HL-60 (cell line): ENCODE data around the gene RASSF5.
A peak's percentile ranks its signal among the peaks of the same experiment; 100 is the strongest.

Experiments used
- DNase-seq, 2 experiments: peaks; one replicate each; pipeline ENCODE4 v3.0.0-alpha.2; 2010 to 2020; ENCODE audit warnings: low read depth in 1 of 2, low spot score in 1 of 2
- H3K27ac ChIP-seq: fragments of 250-450 bp; sonication (Bioruptor Pico); replicated peaks from 2 replicates; pipeline ENCODE4 v1.5.1; 2020; ENCODE audit warnings: mild to moderate bottlenecking, moderate library complexity
- H3K27me3 ChIP-seq: fragments of 250-450 bp; sonication (Bioruptor Pico); 2 replicates; pipeline ENCODE4 v1.5.1; 2021; ENCODE audit warnings: mild to moderate bottlenecking, moderate library complexity; ENCODE audit not compliant: insufficient read depth, poor library complexity, severe bottlenecking
- H3K4me3 ChIP-seq: replicated peaks from 2 replicates; pipeline ENCODE4 v1.5.1; 2011; ENCODE audit warnings: mild to moderate bottlenecking, control low read depth, low read length; ENCODE audit not compliant: insufficient read depth
- CTCF ChIP-seq: IDR thresholded peaks from one replicate; pipeline ENCODE4 v1.5.1; 2011; ENCODE audit warnings: low read length, control low read depth, inconsistent platforms; ENCODE audit not compliant: insufficient read depth
- GABPA ChIP-seq: IDR thresholded peaks from 2 replicates; pipeline ENCODE4 v1.6.1; 2012; ENCODE audit warnings: low read depth
- POLR2AphosphoS5 ChIP-seq: IDR thresholded peaks from 2 replicates; pipeline ENCODE4 v1.6.1; 2012; ENCODE audit warnings: low read depth
- REST ChIP-seq: IDR thresholded peaks from 2 replicates; pipeline ENCODE4 v1.6.1; 2012; ENCODE audit warnings: low read depth; ENCODE audit not compliant: insufficient replicate concordance
- SPI1 ChIP-seq: IDR thresholded peaks from 2 replicates; pipeline ENCODE4 v1.6.1; 2012; ENCODE audit warnings: low read depth, mild to moderate bottlenecking, borderline replicate concordance

The RASSF5 gene

GRCh38 chr1:206631085-206631509, 123.8 kb downstream of the RASSF5 start:
- DNase-seq, result peak; percentile 66 to 84
- TF ChIP-seq CTCF (peak; percentile 32), SPI1 (no peak)

GRCh38 chr1:206633708-206634121, 126.4 kb downstream of the RASSF5 start:
- Histone ChIP-seq H3K27ac (no peak overlapping the region), H3K4me3 (no peak overlapping the region), H3K27me3 (peaks cover 3% of the 10 kb centered on the region)
- TF ChIP-seq POLR2AphosphoS5, result no peak
- TF ChIP-seq GABPA, result no peak
- no peak for TF ChIP-seq REST
- no peak for TF ChIP-seq CTCF
- TF ChIP-seq SPI1, result no peak
- DNase-seq, result peak in 1 of 2 experiments; percentile 35

More at GRCh38 chr1:206631085-206631509, 123.8 kb downstream of the RASSF5 start:
- Histone ChIP-seq H3K27ac (no peak overlapping the region), H3K27me3 (peaks cover 3% of the 10 kb centered on the region), H3K4me3 (no peak overlapping the region)

DNA sequence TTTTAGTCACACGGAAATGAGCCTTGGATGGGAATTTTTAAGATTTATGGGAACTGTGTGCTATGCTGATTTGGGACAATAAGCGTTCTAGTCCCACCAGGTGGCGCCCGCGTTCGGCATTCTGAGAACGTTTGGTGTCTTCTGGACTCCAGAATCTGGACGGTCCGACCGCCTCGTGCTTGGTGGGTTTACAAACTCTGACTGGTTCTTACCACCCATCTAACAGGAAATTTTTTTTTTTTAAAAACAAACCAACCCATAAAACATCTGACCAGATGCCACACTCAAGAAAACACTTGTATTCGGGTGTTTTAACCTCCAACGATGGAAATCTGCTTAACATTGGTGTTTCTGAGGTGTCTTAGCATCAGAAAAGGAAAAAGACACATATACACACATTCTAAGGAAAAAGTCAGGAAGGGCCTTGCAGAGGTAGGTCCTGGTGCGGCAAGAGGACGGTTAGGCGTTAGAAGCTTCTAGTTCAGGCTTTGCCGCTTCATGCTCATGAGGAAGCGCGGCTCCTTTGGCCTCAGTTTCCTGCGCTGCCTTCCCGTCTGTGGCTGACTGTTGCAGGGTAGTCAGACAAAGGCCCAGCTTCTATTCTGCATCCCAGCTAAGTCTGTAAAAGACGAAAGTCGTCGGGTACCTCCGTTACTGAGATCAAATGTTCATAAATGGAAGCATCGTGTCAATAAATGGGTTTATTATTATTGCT, 127.2 kb downstream of the RASSF5 start:
- no peak for TF ChIP-seq REST
- TF ChIP-seq CTCF, result peak; percentile 64
- Histone ChIP-seq H3K27ac (peak overlapping the region; percentile 78), H3K27me3 (peaks cover under 1% of the 10 kb centered on the region), H3K4me3 (peak overlapping the region; percentile 96; the same call in 1 of the 2 replicates)
- peak; percentile 62 to 77 for DNase-seq
